HepG2 (cell line): ENCODE results near the gene CELSR3. TPM values are rescaled to one million over a fixed set of nuclear protein-coding genes. Genes with fewer than 3 reads are reported as not detected.

Experiments used
- CAMTA2 ChIP-seq: sonication (generic); formaldehyde crosslinking; IDR thresholded peaks from 2 replicates; pipeline ENCODE4 v1.4.0; 2020; ENCODE audit warnings: mild to moderate bottlenecking, missing genetic modification reagents, borderline replicate concordance
- CEBPG ChIP-seq: IDR thresholded peaks from 2 replicates; pipeline ENCODE4 v1.6.1; 2016
- CREB1 ChIP-seq, 2 experiments: fragments of 450-650 bp in 1 of 2; IDR thresholded peaks; 2 replicates each; pipeline ENCODE4 v1.6.1; 2016 to 2017; ENCODE audit warnings: control low read depth in 1 of 2, mild to moderate bottlenecking in 1 of 2, missing compliant biosample characterization in 1 of 2, missing genetic modification characterization in 1 of 2
- ETV5 ChIP-seq: IDR thresholded peaks from 2 replicates; pipeline ENCODE4 v1.6.1; 2018; ENCODE audit warnings: missing biosample characterization, missing genetic modification reagents, inconsistent platforms, borderline replicate concordance
- HNF4G ChIP-seq, 2 experiments: sonication (generic) in 1 of 2; formaldehyde crosslinking in 1 of 2; IDR thresholded peaks; 2 replicates each; pipeline versions ENCODE4 v1.4.0 to v1.6.1; 2011 to 2020; ENCODE audit warnings: borderline replicate concordance in 2 of 2, low read depth in 2 of 2, mild to moderate bottlenecking in 2 of 2, low read length in 1 of 2, missing genetic modification reagents in 1 of 2, moderate library complexity in 1 of 2
- NFATC3 ChIP-seq: sonication (generic); formaldehyde crosslinking; IDR thresholded peaks from 2 replicates; pipeline ENCODE4 v1.5.1; 2020; ENCODE audit warnings: mild to moderate bottlenecking, missing genetic modification reagents
- ZBTB7A ChIP-seq: sonication (generic); formaldehyde crosslinking; IDR thresholded peaks from 2 replicates; pipeline ENCODE4 v1.8.0; 2022; ENCODE audit warnings: mild to moderate bottlenecking, missing genetic modification reagents
- ZNF550 ChIP-seq: sonication (generic); formaldehyde crosslinking; IDR thresholded peaks from 2 replicates; pipeline ENCODE4 v1.4.0; 2020; ENCODE audit warnings: mild to moderate bottlenecking, missing genetic modification reagents, borderline replicate concordance
- ZNF567 ChIP-seq: sonication (generic); formaldehyde crosslinking; IDR thresholded peaks from 2 replicates; pipeline ENCODE4 v1.8.1; 2023; ENCODE audit warnings: mild to moderate bottlenecking, missing genetic modification reagents, borderline replicate concordance
- ZNF609 ChIP-seq: sonication (generic); formaldehyde crosslinking; IDR thresholded peaks from 2 replicates; pipeline ENCODE4 v1.4.0; 2020; ENCODE audit warnings: mild to moderate bottlenecking, missing genetic modification reagents, borderline replicate concordance
- ZSCAN25 ChIP-seq: sonication (generic); formaldehyde crosslinking; IDR thresholded peaks from 2 replicates; pipeline ENCODE4 v1.8.0; 2022; ENCODE audit warnings: mild to moderate bottlenecking, missing genetic modification reagents
- polyA plus RNA-seq, 8 experiments: library from polyadenylated mRNA; depleted of rRNA in 3 of 8; stranded (reverse) in 7 of 8; unstranded in 1 of 8; fragments of >200 nt; fragmentation: Illumina TruSeq in 4 of 8; extraction: Trizol in 4 of 8; gene quantifications; 2 replicates each; pipeline versions ENCODE4 v1.2.1 to v1.2.3, GENCODE V29; 2011 to 2016; ENCODE audit warnings: low read depth in 4 of 8, missing spikeins in 1 of 8, mixed read lengths in 1 of 8; ENCODE audit not compliant: insufficient read depth in 1 of 8
- total RNA-seq, 5 experiments: library from RNA; depleted of rRNA; stranded (reverse); fragments of >200 nt; fragmentation: Illumina TruSeq; extraction: Trizol; gene quantifications; 2 replicates each; pipeline ENCODE4 v1.2.3, GENCODE V29; 2016; ENCODE audit warnings: low read depth in 1 of 5
- TF ChIP-seq, protein P1 (sequence below): IDR thresholded peaks from 2 replicates; pipeline ENCODE4 v1.6.1; 2016; ENCODE audit warnings: low read depth, missing genetic modification reagents, missing compliant biosample characterization
- TF ChIP-seq, protein P2 (sequence below): sonication (generic); formaldehyde crosslinking; IDR thresholded peaks from 2 replicates; pipeline ENCODE4 v1.5.0; 2020; ENCODE audit warnings: mild to moderate bottlenecking, missing genetic modification reagents, borderline replicate concordance

Gene CELSR3
- total and polyA plus RNA-seq, 2 of the 13 experiments (the other 11 are each of a cell fraction or from before 2014, with no cell fraction given), result 5.4 to 6.7 TPM

DNA sequence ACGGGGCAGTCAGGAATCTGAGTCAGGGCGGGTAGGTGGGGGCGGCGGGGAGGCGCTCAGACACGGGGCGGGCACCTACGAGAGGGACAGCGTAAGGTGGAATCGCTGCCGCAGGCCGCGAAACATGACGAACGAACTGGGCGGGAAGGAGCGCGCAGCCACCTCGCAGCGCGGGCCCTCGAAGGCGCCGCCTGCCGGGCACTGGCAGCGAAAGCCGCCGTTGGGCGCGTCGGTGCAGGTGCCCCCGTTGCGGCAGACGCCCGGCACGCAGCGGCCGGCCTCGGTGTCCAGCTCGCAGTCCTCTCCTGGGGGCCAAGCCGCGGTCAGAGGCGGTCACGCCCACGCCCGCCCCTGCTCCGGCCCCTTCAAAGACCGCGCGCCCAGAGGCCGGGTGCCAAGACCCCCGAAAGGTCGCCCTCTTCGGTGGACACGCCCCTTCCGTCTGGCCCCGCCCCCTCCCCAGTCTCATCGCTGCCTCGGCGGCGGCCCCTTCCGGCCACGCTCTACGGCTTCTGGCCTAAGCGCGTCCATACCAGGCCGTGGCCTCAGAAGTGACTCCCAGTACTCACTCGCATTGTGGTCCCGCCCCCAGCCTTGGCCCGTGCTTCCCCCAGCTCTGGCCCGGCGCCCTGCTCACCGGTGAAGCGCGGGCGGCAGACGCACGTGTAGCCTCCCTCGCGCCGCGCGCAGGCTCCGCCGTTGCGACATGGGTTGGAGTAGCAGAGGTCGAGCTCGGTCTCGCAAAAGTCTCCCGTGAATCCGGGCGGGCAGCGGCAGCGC, 6.4 kb downstream of the CELSR3 start (continued):
- TF ChIP-seq, protein P1, sequence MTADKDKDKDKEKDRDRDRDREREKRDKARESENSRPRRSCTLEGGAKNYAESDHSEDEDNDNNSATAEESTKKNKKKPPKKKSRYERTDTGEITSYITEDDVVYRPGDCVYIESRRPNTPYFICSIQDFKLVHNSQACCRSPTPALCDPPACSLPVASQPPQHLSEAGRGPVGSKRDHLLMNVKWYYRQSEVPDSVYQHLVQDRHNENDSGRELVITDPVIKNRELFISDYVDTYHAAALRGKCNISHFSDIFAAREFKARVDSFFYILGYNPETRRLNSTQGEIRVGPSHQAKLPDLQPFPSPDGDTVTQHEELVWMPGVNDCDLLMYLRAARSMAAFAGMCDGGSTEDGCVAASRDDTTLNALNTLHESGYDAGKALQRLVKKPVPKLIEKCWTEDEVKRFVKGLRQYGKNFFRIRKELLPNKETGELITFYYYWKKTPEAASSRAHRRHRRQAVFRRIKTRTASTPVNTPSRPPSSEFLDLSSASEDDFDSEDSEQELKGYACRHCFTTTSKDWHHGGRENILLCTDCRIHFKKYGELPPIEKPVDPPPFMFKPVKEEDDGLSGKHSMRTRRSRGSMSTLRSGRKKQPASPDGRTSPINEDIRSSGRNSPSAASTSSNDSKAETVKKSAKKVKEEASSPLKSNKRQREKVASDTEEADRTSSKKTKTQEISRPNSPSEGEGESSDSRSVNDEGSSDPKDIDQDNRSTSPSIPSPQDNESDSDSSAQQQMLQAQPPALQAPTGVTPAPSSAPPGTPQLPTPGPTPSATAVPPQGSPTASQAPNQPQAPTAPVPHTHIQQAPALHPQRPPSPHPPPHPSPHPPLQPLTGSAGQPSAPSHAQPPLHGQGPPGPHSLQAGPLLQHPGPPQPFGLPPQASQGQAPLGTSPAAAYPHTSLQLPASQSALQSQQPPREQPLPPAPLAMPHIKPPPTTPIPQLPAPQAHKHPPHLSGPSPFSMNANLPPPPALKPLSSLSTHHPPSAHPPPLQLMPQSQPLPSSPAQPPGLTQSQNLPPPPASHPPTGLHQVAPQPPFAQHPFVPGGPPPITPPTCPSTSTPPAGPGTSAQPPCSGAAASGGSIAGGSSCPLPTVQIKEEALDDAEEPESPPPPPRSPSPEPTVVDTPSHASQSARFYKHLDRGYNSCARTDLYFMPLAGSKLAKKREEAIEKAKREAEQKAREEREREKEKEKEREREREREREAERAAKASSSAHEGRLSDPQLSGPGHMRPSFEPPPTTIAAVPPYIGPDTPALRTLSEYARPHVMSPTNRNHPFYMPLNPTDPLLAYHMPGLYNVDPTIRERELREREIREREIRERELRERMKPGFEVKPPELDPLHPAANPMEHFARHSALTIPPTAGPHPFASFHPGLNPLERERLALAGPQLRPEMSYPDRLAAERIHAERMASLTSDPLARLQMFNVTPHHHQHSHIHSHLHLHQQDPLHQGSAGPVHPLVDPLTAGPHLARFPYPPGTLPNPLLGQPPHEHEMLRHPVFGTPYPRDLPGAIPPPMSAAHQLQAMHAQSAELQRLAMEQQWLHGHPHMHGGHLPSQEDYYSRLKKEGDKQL (CRISPR knock-in tag), result no peak
- TF ChIP-seq CAMTA2 (CRISPR knock-in tag) (no peak), CEBPG (CRISPR knock-in tag) (no peak), ZNF609 (no peak), ETV5 (peak; percentile 69; the same call in 1 of the 2 replicates), ZBTB7A (CRISPR knock-in tag) (peak; percentile 54; the same call in 1 of the 2 replicates), NFATC3 (CRISPR knock-in tag) (no peak), ZSCAN25 (no peak), HNF4G (IDR thresholded peaks at IDR 0.05; ENCODE audit: borderline replicate concordance, low read depth, low read length) (no peak), HNF4G (CRISPR knock-in tag; IDR thresholded peaks at IDR 0.05; ENCODE audit: borderline replicate concordance, low read depth) (no peak), CREB1 (IDR thresholded peaks at IDR 0.05) (no peak), CREB1 (CRISPR knock-in tag; IDR thresholded peaks at IDR 0.05) (no peak), ZNF550 (CRISPR knock-in tag) (no peak), ZNF567 (CRISPR knock-in tag) (no peak)
- TF ChIP-seq, protein P2, sequence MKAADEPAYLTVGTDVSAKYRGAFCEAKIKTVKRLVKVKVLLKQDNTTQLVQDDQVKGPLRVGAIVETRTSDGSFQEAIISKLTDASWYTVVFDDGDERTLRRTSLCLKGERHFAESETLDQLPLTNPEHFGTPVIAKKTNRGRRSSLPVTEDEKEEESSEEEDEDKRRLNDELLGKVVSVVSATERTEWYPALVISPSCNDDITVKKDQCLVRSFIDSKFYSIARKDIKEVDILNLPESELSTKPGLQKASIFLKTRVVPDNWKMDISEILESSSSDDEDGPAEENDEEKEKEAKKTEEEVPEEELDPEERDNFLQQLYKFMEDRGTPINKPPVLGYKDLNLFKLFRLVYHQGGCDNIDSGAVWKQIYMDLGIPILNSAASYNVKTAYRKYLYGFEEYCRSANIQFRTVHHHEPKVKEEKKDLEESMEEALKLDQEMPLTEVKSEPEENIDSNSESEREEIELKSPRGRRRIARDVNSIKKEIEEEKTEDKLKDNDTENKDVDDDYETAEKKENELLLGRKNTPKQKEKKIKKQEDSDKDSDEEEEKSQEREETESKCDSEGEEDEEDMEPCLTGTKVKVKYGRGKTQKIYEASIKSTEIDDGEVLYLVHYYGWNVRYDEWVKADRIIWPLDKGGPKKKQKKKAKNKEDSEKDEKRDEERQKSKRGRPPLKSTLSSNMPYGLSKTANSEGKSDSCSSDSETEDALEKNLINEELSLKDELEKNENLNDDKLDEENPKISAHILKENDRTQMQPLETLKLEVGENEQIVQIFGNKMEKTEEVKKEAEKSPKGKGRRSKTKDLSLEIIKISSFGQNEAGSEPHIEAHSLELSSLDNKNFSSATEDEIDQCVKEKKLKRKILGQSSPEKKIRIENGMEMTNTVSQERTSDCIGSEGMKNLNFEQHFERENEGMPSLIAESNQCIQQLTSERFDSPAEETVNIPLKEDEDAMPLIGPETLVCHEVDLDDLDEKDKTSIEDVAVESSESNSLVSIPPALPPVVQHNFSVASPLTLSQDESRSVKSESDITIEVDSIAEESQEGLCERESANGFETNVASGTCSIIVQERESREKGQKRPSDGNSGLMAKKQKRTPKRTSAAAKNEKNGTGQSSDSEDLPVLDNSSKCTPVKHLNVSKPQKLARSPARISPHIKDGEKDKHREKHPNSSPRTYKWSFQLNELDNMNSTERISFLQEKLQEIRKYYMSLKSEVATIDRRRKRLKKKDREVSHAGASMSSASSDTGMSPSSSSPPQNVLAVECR (CRISPR knock-in tag), result peak; percentile 56; the same call in 1 of the 2 replicates
